GM19438 (cell line): Measurements from ENCODE around the gene SLC24A3.

Experiments used
- ATAC-seq: cut with Tn5 transposase; IDR thresholded peaks from one replicate; pipeline ENCODE4 v1.9.1; 2021; ENCODE audit warnings: low read depth; ENCODE audit not compliant: unreplicated experiment

Gene SLC24A3

DNA sequence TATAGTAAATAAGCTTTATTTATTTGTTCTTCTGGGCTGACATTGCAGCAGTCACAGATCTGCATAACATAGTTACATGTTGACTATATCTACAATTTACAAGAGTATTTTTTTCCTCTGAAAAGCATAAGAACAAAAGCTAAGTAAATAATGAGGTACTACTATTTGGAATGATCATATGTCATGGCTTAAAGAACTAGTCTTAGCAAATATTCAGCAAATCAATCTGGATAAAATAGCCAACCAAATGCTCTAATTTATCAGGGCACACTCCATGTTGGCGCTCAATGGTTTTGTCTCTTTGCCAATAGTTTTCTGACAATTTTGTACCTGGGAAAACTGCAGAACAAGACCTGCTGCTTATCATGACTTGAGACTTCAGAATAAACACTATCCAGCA lies 312.2 kb downstream of the SLC24A3 start:
- no peak for ATAC-seq

DNA sequence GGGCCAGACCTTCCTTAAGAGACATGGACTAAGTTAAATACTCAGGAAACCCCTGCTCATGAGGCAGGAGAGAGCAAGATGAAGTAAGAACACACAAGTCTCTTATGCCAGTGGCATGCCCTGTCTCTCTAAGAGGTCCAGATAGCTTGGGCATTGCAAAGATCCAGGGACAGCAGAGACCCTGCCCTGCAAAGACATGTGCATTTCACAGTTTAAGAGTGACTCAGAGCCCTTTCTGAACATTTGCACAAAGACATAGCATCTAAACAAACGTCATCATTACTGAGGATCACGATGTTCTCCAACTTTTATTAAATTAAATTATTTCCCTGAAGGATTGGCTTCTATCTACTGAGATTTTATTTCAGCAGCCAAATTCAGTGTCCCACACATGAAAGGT lies 315.1 kb downstream of the SLC24A3 start:
- ATAC-seq: no peak

DNA sequence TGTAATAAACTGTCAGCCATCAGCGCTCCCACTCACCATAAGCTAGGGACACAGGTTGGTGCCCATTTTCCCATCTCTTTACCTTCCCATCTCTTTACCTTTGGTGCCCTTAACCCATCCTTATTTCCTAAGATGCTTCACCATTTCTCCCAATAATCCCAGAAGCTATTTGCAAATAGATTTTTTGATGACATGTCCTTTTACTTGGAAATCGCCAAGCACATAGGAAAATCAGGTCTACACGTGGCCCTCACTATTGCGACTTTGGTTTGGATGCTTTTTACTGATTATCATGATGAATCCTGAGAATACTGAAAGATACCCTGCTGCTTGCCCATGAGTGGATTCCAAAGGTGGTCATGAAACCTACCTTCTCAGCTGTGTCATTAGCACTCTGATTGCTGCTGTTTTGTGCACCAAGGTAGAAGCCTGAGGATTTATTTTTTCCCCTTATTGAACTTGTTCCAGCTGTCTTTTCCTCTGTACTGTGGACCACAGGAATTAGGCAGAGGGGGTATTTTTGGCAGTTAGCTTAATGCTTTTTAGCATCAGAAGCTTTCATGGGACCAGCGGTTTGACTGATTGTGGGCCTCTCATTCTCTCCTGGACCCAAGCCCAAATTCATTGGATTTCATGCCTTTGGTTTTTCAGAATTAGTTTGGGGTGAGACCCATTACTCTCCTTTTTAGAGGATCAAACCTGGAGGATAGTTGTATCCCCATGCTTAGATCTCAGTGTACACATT lies 316.0 kb downstream of the SLC24A3 start:
- no peak for ATAC-seq

DNA sequence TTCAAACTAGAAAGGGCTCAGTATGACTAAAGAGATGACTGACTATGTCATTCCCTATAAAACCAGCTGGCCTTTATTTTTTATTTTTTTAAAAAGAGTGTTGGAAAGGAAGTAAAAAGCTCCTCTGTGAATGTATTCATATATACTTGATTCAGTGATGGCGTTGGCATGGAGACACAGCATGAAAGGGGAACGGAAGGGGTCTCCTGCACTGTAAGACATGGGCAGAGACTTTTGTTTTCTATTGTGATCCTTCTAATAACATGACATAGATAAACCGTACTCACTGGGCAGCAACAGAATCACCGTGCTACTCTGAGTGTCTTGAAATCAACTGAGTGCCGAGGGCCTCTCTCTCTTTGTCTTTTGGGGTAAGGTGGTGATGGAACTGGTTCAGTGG lies 317.6 kb downstream of the SLC24A3 start:
- ATAC-seq: no peak

DNA sequence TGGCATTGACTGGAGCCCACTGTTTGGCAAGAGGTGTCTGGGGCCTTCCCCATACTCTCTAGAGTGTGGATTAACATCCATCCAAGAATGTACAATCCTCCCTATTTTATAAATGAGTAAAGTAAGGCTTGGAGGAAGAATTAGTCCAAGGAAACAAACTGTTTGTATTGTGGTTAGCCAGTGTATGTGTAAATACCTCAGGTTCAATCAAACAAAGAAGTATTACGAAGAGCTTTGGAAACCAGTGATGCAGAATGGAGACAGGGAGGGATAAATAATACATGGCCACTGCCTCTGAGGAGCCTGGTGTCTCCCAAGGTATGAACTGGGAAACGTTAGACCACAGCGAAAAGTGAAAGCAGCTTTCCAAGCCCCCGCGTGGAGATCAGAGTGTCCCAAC lies 319.0 kb downstream of the SLC24A3 start:
- ATAC-seq: no peak

DNA sequence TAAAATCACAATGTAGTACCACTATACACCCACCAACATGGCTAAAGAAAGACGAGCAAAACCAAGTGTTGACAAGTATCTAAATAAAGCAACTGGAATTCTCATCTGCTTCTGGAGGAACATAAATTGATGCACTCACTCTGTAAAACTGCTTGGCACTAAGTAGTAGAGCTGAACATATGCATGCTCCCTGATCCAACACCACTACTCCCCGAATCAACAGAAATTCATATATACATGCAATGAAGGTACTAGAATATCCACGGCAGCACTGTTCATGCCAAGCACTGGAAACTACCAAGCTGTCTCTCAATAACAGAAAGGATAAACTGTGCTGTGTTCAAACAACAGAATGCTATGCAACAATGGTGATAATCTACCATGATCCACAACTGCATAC lies 326.1 kb downstream of the SLC24A3 start:
- ATAC-seq: no peak

DNA sequence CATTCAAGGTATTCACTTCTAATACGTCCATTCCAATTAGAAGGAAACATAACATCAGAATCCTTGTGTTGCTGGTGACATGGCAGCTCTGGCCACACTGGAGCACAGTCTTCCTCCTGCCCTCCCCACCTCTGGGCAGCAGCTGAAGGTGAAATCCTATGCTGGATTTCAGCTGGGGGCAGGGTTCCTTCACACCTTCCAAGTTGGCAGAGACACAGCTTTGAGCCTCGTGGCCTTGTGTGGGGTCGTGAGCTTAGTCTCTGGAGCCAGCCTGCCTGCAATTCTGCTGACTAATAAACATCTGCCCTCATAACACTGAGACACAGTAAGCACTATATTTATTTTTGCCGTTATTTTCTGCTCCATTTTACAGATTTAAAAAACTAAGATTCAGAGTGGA lies 326.7 kb downstream of the SLC24A3 start:
- no peak for ATAC-seq

DNA sequence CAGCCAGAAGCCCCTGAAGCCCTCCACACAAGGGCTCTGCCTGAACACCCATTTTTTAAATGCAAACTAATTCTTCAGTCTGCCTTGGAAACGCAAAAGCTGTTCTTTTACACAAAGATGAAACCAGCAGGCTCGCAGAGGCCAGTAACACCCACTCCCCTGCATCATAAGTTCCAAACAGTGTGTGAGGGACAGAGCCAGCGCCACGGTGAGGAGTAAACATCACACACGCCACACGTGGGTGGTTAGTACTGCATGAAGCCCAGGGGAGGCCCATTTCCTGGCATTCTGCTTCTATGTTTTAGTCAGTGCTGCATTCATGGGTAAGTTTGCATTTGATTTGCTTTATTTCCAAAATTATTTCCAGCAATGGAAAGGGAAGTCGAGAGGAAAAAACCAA lies 327.9 kb downstream of the SLC24A3 start:
- no peak for ATAC-seq

DNA sequence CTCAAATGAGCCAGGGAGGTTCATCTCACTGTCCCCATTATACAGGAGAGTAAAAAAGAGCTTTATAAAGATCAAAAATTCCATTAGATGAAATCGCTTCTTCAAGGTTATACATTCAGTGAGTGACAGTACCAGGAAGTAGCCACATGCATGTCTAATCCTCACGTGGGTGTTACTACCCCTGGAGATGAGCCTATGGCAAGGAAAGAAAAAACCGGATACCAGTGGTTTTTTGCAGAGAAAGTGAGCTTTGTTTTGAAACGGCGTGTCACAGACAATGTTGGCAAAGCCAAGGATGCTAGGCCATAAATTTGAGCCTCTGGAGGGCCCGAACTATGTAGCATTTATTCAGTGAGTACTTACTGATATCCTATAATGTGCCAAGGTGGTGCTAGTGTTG lies 330.7 kb downstream of the SLC24A3 start:
- ATAC-seq: no peak

DNA sequence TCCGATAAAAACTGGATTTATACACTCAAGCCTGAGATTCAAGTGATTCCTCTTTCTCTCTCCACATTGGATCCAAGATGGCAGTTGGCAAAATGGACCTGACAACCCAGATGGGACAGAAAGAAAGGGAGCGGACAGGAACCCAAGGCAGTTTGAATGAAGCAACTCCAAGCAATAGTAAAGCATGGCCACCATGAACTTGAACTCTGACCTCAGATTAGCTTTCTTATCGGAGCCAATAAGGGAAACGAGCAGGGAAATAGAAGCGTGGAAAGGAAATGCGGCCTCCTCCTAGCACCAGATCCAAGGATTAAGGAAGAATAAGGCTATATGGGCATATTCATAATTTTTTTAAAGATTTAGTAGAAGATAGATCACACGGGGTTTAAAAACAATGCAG lies 332.2 kb downstream of the SLC24A3 start:
- ATAC-seq: no peak

DNA sequence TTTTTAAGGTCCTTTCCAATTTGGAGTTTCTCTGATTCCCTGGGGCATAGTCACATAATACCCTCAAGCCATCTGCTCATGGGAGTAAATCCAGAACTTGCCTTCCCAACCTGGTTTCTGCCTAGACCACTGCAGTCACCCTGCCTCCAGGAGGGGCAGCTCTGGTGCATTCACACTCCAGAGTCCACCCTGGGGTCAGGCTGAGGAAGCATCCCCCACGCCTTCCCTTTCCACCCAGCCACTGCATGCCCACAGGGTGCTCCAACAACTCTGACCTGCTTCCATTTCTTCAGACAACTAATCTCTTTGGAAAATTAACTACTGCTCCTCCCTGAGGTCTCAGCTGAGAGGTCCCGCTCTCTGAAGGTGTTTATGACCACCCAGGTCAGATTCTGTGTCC lies 334.2 kb downstream of the SLC24A3 start:
- ATAC-seq: no peak

DNA sequence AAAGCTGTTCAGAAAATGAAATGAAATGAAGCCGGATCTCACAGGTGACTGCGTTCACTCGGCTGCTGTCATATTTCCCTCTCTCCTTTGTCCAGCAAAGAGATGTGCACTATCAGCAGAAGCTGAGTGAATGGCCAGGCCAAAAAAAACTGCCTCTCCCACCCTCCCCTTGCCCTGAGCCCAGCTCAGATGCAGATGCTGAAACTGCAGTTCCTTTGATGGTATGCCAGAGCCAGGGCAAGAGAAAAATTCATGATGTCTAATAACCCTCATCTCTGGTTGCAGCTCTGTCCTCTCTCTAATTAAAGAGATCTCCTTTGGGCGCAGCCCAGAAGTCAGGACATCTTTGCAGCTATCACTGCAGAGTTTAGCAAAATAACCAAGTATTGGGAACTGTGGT lies 335.1 kb downstream of the SLC24A3 start:
- no peak for ATAC-seq

DNA sequence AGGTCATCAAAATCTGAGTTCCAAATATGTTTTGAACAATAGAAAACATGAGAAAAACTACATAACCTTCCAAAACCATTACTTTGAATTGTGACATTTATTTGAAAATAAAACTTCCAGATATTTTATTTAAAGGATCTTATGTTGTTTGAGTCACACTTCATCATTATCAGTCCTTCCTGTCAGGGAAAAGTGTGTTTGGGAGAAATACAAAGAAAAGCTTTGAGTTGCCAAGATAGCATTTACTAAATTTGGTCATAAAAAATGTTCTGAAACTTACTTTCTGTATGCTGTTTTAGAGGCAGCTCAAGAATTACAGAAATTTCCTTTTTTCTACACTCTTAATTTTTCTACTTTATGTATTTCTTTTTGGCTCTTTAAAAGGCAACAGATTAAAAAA lies 337.5 kb downstream of the SLC24A3 start:
- no peak for ATAC-seq

DNA sequence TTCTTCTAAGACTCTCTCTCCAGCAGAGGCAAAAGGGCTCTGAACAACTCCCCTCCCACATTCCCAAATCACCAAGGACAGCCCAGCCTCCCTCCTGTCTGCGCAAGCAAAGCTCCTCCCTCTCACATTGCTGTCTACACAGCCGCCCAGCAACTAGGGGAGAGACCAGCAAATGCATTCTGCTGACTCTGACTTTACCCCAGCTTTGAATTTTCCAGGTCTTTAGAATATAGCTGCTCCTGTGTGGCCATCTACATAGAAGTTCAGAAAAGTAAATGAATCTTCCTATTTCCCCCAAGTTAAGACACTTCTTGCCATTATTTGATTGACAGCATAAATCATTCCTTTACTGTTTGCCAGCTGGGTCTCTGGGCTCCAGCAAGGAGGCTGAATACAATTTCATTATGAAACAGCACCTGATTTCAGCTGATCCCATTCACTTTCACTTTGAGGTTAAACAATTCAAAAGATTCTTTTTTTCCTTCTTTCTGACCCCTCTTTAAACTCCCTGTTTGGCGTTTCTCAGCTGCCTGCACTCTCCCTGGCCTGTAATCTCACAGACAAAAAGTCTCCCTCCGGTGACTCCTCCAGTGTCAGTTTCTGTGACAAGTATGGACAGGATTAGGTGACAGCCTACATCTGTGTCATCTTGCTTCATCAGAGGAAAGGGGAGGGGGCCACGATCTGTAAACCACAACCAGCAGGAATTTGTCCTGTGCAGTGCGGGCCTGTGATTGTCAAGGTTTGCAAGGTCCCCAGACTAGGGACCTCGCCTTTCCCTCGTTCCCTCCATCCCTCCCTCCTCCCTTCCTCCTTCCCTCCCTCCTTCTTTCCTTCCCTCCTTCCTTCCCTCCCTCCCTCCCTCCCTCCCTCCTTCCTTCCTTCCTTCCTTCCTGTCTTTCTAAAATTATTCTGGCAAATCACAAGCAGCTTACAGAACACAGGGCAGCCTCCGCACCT lies 340.1 kb downstream of the SLC24A3 start:
- ATAC-seq: no peak

DNA sequence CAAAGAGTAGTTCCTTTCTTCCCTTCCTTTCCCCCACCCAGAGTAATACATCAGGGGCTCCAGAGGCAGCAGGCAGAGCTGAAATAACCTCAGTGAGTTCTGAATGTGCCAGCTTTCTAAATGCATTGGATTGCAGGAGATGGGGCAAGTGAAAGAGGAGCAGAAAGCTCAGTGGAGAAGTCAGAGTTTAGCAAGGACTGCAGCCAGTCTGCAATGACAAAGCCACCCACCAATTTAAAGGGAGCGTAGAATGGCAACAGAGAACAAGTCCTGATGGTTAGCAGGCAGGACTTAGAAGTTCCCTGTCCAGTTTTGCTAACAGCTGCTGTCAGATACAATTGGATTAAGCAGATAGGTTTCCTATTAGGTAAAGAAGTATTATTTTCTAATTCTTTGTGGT lies 342.2 kb downstream of the SLC24A3 start:
- ATAC-seq: no peak

DNA sequence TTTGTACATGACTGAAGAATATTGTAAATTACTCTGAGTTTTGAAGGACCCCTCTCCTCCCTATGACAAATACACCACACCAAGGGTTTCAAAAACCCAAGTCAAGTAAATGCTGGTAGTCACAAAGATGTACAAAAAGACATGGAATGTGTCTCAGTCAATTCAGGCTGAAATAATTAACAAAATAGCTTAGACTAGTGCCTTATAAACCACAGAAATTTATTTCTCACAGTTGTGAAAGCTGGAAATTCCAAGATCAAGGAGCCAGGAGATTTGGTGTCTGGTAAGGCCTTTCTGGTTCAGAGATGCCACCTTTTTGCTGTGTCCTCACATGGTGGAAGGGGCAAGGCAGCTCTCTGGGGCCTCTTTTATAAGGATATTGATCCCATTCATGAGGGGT lies 343.3 kb downstream of the SLC24A3 start:
- no peak for ATAC-seq

DNA sequence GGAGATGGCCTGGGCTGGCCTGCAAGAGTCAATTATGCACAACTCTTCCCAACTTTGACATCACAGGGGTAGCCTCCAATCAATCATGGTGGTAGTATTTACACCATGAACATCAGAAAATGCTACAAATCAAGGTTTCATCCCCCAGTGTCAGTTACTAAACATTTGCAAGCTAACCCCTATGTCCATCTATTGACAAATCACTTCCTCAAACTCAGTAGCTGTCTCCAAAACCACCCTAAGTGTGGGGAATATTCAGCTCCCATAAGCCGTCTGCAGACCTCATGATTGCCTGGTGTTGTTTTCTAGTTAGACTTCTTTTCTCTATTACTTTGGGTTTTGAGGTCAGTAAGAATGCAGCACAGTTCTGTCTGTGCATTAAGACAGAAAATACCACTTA lies 344.8 kb downstream of the SLC24A3 start:
- ATAC-seq: no peak

DNA sequence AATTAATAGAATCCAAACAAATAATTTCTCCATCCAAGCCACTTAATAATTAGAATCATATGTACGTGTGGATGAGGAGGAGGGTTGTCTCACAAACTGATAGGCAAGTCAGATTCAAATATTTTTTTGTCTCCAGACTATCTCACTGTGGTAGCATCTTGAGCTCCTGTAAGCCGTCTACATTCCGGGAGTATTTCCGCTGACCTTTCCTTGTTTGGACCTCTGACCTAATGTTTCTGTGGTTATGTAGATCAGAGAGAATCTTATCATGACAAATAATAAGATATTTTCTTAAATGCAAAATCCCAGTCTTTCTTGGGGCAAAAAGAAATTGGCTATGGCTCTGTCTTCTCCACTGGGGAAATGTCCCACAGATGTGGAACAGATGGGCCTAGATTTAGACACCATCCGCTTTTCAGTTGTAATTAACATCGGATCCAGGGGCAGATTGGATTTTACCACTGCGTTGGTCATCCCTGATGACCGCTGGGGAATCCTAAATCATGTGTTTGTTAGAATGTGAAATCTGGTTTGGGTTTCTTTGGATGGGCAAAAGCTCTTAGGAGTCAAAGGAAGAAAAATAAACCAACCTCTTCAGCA lies 348.5 kb downstream of the SLC24A3 start:
- no peak for ATAC-seq

DNA sequence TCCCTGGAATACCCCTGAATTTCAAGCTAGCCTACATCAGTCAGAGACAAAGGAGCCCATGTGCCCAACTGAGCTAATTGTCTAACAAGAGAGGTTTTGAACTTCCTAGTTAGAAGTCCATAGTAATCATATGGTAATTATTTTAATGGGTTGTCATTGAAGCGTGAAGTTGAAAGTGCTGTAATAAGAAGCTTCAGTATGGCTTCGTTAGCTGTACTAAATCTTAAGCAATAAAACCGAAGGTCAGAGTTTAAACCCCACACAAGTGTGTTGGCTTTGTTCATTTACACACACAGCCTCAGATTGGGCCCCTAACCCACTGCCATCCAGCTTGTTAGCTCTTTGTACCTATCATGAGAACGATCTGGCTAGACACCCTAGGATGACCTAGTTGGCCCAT lies 350.0 kb downstream of the SLC24A3 start:
- no peak for ATAC-seq

DNA sequence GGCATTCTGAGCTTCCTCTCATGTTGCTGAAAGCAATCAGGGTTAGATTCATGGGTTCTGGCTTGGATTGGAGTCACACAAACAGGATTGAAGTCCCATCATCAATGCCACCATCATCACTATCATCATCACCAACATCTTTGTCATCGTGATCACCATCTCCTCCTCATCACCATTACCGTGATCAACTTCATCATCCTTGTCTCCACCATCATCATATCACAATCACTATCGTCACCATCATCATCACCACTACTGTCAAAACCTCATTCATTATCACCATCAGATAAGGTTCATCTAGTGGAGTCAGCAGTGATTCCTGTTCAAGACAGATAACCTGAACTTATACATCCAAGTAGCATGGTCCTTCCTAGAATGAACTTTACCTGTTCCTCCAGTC lies 351.8 kb downstream of the SLC24A3 start:
- no peak for ATAC-seq

DNA sequence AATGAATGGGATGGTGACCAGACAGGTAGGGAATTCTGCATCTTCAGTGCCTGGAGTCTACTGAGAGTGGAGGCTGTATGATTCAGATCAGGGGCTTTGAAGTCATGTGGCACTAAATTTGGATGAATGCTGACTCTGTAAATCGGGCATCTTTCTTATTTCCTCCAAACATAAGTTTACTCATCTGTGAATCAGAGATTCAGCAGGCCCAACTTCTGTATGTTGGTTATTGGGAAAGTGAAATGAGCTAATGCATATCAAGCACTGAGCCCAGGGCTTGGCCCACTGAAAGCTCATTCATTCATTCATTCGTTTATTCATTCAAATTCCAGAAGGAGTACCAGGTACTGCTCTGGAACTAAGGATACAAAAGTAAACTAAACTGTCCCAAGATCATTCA lies 353.3 kb downstream of the SLC24A3 start:
- ATAC-seq: no peak
